DOHH2 (cell line): ENCODE data around the gene FRMPD4.

Experiments
- H3F3A ChIP-seq: fragments of 200-600 bp; sonication (generic), shearing (Covaris generic); 2 replicates; pipeline ENCODE4 v1.6.0; 2016; ENCODE audit warnings: antibody characterized with exemption, mild to moderate bottlenecking; ENCODE audit not compliant: control insufficient read depth, insufficient read depth
- H3K27ac ChIP-seq: fragments of 200-600 bp; sonication (generic); 2 replicates; pipeline ENCODE4 v1.5.1; 2014; ENCODE audit warnings: low read depth, mild to moderate bottlenecking, low read length, moderate library complexity
- H3K27me3 ChIP-seq: fragments of 200-600 bp; sonication (generic); 2 replicates; pipeline ENCODE4 v1.6.1; 2014; ENCODE audit warnings: mild to moderate bottlenecking, low read length, mixed read lengths; ENCODE audit not compliant: control insufficient read depth
- H3K36me3 ChIP-seq: fragments of 200-600 bp; sonication (generic); 2 replicates; pipeline ENCODE4 v1.6.1; 2014; ENCODE audit warnings: mild to moderate bottlenecking, low read length, moderate library complexity, mixed read lengths; ENCODE audit not compliant: control insufficient read depth
- H3K4me1 ChIP-seq: fragments of 200-600 bp; sonication (generic); 2 replicates; pipeline ENCODE4 v1.6.1; 2014; ENCODE audit warnings: mild to moderate bottlenecking, low read length, mixed read lengths; ENCODE audit not compliant: control insufficient read depth
- H3K4me2 ChIP-seq: fragments of 200-600 bp; sonication (generic); 2 replicates; pipeline ENCODE4 v1.6.0; 2014; ENCODE audit warnings: mild to moderate bottlenecking, low read length, moderate library complexity
- H3K4me3 ChIP-seq: fragments of 200-600 bp; sonication (generic); 2 replicates; pipeline ENCODE4 v1.5.1; 2014; ENCODE audit warnings: mild to moderate bottlenecking, low read length, mixed read lengths
- H3K79me2 ChIP-seq: fragments of 200-600 bp; sonication (generic); 2 replicates; pipeline ENCODE4 v1.6.1; 2014; ENCODE audit warnings: mild to moderate bottlenecking, low read length, mixed read lengths; ENCODE audit not compliant: control insufficient read depth
- H3K9me2 ChIP-seq: fragments of 200-600 bp; sonication (generic); replicated peaks from 2 replicates; pipeline ENCODE4 v1.6.1; 2014; ENCODE audit warnings: mild to moderate bottlenecking, low read length, mixed read lengths; ENCODE audit not compliant: control insufficient read depth
- H3K9me3 ChIP-seq: fragments of 200-600 bp; sonication (generic); 2 replicates; pipeline ENCODE4 v1.6.1; 2014; ENCODE audit warnings: antibody characterized with exemption, low read length, mixed read lengths; ENCODE audit not compliant: control insufficient read depth, insufficient read depth
- H4K20me1 ChIP-seq: fragments of 200-600 bp; sonication (generic); 2 replicates; pipeline ENCODE4 v1.6.0; 2014; ENCODE audit warnings: low read depth, mild to moderate bottlenecking, antibody characterized with exemption, low read length, moderate library complexity; ENCODE audit not compliant: control insufficient read depth, insufficient read depth
- CTCF ChIP-seq: fragments of 200-600 bp; sonication (generic); IDR thresholded peaks from one replicate; pipeline ENCODE4 v1.5.1; 2014; ENCODE audit warnings: antibody characterized with exemption, mild to moderate bottlenecking, low read depth, low read length; ENCODE audit not compliant: poor library complexity, severe bottlenecking
- EZH2phosphoT487 ChIP-seq: fragments of 200-600 bp; sonication (generic); IDR thresholded peaks from 2 replicates; pipeline ENCODE4 v1.6.1; 2017; ENCODE audit warnings: borderline replicate concordance, mild to moderate bottlenecking, antibody characterized with exemption, low read length, moderate library complexity, mixed read lengths

The FRMPD4 gene

GRCh38 chrX:12292996-12293765 is 154.9 kb downstream of the FRMPD4 start:
- H3K4me2 ChIP-seq = no peak overlapping the region
- no peak overlapping the region for H3K27ac ChIP-seq

GRCh38 chrX:12297353-12297752 is 159.1 kb downstream of the FRMPD4 start:
- H3K27ac ChIP-seq = no peak overlapping the region
- H3K36me3 ChIP-seq = no peaks in the 10 kb centered on the region
- no peaks in the 10 kb centered on the region for H3K4me1 ChIP-seq
- TF ChIP-seq CTCF (no peak), EZH2phosphoT487 (no peak)
- H3F3A ChIP-seq = no peaks in the 10 kb centered on the region
- no peak overlapping the region for H3K4me3 ChIP-seq
- H3K79me2 ChIP-seq = no peaks in the 10 kb centered on the region
- H3K27me3 ChIP-seq = no peaks in the 10 kb centered on the region
- H3K9me2 ChIP-seq = no peaks in the 10 kb centered on the region
- H3K9me3 ChIP-seq = no peaks in the 10 kb centered on the region
- no peak overlapping the region for H3K4me2 ChIP-seq
- no peaks in the 10 kb centered on the region for H4K20me1 ChIP-seq

More at GRCh38 chrX:12292996-12293765, 154.9 kb downstream of the FRMPD4 start:
- TF ChIP-seq EZH2phosphoT487 (no peak), CTCF (no peak)
- Histone ChIP-seq H3K9me2 (no peaks in the 10 kb centered on the region), H3F3A (no peaks in the 10 kb centered on the region), H4K20me1 (no peaks in the 10 kb centered on the region), H3K36me3 (no peaks in the 10 kb centered on the region), H3K27me3 (no peaks in the 10 kb centered on the region), H3K4me1 (no peaks in the 10 kb centered on the region), H3K4me3 (no peak overlapping the region), H3K9me3 (no peaks in the 10 kb centered on the region), H3K79me2 (no peaks in the 10 kb centered on the region)

- Histone ChIP-seq H3K9me2 (no peaks in the 10 kb centered on the region), H3K4me1 (no peaks in the 10 kb centered on the region), H3K36me3 (no peaks in the 10 kb centered on the region), H4K20me1 (no peaks in the 10 kb centered on the region), H3K4me2 (no peak overlapping the region), H3K9me3 (no peaks in the 10 kb centered on the region), H3K79me2 (no peaks in the 10 kb centered on the region), H3F3A (no peaks in the 10 kb centered on the region), H3K4me3 (no peak overlapping the region), H3K27me3 (no peaks in the 10 kb centered on the region), H3K27ac (no peak overlapping the region)
- TF ChIP-seq EZH2phosphoT487 (no peak), CTCF (no peak)
Observed at GRCh38 chrX:12301288-12301687, 163.0 kb downstream of the FRMPD4 start.
